Measurements from ENCODE around the gene DLGAP1. TPM values are rescaled to one million over a fixed set of nuclear protein-coding genes. Genes with fewer than 3 reads are reported as not detected.

Gene DLGAP1
- total and polyA plus RNA-seq, 2 of the 8 experiments (the other 6 are each of a cell fraction or from before 2014, with no cell fraction given), result 11.8 to 16.9 TPM

- Histone ChIP-seq H3K27ac (ENCODE audit: low read depth, low read length) (no peak overlapping the region), H3K14ac (ENCODE audit: insufficient read length) (no peak overlapping the region), H4K20me1 (replicated peaks in 1 of 2; ENCODE audit: control insufficient read depth in 1 of 2, insufficient read depth in 2 of 2, low read length in 2 of 2) (no peaks in the 10 kb centered on the region), H3K23me2 (ENCODE audit: low read depth, low read length) (no peaks in the 10 kb centered on the region), H2AFZ (ENCODE audit: low read length) (no peak overlapping the region), H3K56ac (replicated peaks; ENCODE audit: insufficient read length, low read depth, low read length) (no peak overlapping the region), H3K4ac (replicated peaks; ENCODE audit: insufficient read length, low read depth, low read length) (no peak overlapping the region), H2AK5ac (ENCODE audit: low read depth, low read length) (no peak overlapping the region), H4K5ac (ENCODE audit: insufficient read length, low read depth, low read length) (no peak overlapping the region), H2BK120ac (replicated peaks; ENCODE audit: low read depth, low read length) (no peak overlapping the region), H2BK20ac (ENCODE audit: low read length) (no peak overlapping the region), H3K9ac (replicated peaks in 1 of 4; ENCODE audit: extremely low read depth in 1 of 4, low read depth in 3 of 4, low read length in 3 of 4) (no peak overlapping the region), H3K9me3 (ENCODE audit: insufficient read depth in 2 of 2, low read depth in 1 of 2, low read length in 1 of 2) (no peaks in the 10 kb centered on the region), H3K79me2 (ENCODE audit: control insufficient read depth in 1 of 2, insufficient read depth in 2 of 2, low read length in 2 of 2) (no peaks in the 10 kb centered on the region), H3K4me2 (ENCODE audit: insufficient read depth in 1 of 2, low read depth in 2 of 2, low read length in 2 of 2) (no peak overlapping the region), H4K8ac (ENCODE audit: extremely low read depth, insufficient read depth, low read length) (no peak overlapping the region), H3K18ac (ENCODE audit: extremely low read depth, low read length) (no peak overlapping the region), H2BK5ac (ENCODE audit: low read depth, low read length) (no peak overlapping the region), H3K36me3 (ENCODE audit: control insufficient read depth in 2 of 4, insufficient read depth in 4 of 4, low read length in 3 of 4) (peaks cover 0 to 8% (median 2%) of the 10 kb centered on the region in 4 experiments; a peak in 2 of 8 replicates), H3K4me3 (ENCODE audit: extremely low read depth in 1 of 4, insufficient read depth in 2 of 4, low read depth in 3 of 4, low read length in 4 of 4) (no peak overlapping the region), H3K79me1 (ENCODE audit: low read depth, low read length) (no peaks in the 10 kb centered on the region), H3K23ac (ENCODE audit: insufficient read length) (no peak overlapping the region), H4K91ac (replicated peaks; ENCODE audit: insufficient read length, low read length) (no peak overlapping the region), H2BK12ac (ENCODE audit: low read depth, low read length) (no peak overlapping the region), H2BK15ac (ENCODE audit: low read length) (no peak overlapping the region), H3K27me3 (replicated peaks in 1 of 4; ENCODE audit: control insufficient read depth in 3 of 4, extremely low read depth in 1 of 4, insufficient read depth in 3 of 4, low read length in 3 of 4) (peaks cover 0 to 1% (median 0%) of the 10 kb centered on the region in 4 experiments; a peak in 1 of 7 replicates), H3K4me1 (replicated peaks in 1 of 4; ENCODE audit: control insufficient read depth in 3 of 4, insufficient read depth in 4 of 4, low read length in 3 of 4) (peaks cover 0 to 4% (median 0%) of the 10 kb centered on the region in 4 experiments; a peak in 2 of 7 replicates)
- ChIA-PET POLR2A (ENCODE audit: partially characterized antibody) (no interaction called here), CTCF (ENCODE audit: partially characterized antibody) (interaction anchor here (1.0 to 6.5 kb wide), 3 partner anchors 11 to 44 kb away, joined by 3 to 34 read pairs (median 3); no protein-coding TSS in a partner anchor)
- DNase-seq (ENCODE audit: low read depth in 1 of 2, low spot score in 2 of 2) (no peak), FAIRE-seq (no peak)
- 74% methylated on average over 3 of the region's 3 CpGs; no CpG with 5 or more reads in 1 of the 2 experiments for WGBS, 2 experiments (ENCODE audit: extremely low coverage in 1 of 2, insufficient coverage in 1 of 2, insufficient read length in 1 of 2, insufficient replicate concordance in 2 of 2, low coverage in 1 of 2, low lambda C conversion rate in 2 of 2, missing lambda C conversion rate in 1 of 2)
- no peak for TF ChIP-seq EP300 (IDR thresholded peaks at IDR 0.05; ENCODE audit: borderline replicate concordance in 1 of 2, low read depth in 2 of 2, low read length in 2 of 2)
- no peak for TF ChIP-seq YY1 (IDR thresholded peaks at IDR 0.05; ENCODE audit: low read depth, low read length)
- no peak for TF ChIP-seq SIN3A (conservative IDR thresholded peaks at IDR 0.05 in 1 of 2, IDR thresholded peaks at IDR 0.05 in 1 of 2; ENCODE audit: low read depth in 1 of 2, low read length in 2 of 2)
- TF ChIP-seq NRF1 (IDR thresholded peaks at IDR 0.05; ENCODE audit: low read depth, low read length), result no peak
- TF ChIP-seq BACH1 (IDR thresholded peaks at IDR 0.05; ENCODE audit: low read length), result no peak
- TF ChIP-seq SP1 (IDR thresholded peaks at IDR 0.05; ENCODE audit: low read depth, low read length), result no peak
Observed at GRCh38 chr18:3816610-3817363, 638.3 kb downstream of the DLGAP1 start.
